ENCODE measurements around the gene CUL4A. TPM values are rescaled to one million over a fixed set of nuclear protein-coding genes. Genes with fewer than 3 reads are reported as not detected.
"Not testable (repeated sequence)": the region's sequence is repeated elsewhere in the genome, so short reads cannot be mapped to it uniquely, and the experiment has no call there.

Gene CUL4A
- total RNA-seq, 1 experiment from 2014 or later, result 145 TPM

GRCh38 chr13:113302986-113303385 is 93.6 kb downstream of the CUL4A start:
- no peak overlapping the region for H3K4me3 ChIP-seq
- no peak overlapping the region for H3K27ac ChIP-seq
- DNase-seq (ENCODE audit: low read depth in 1 of 2, low spot score in 2 of 2), result no peak
- no peaks in the 10 kb centered on the region for H3K9me3 ChIP-seq (replicated peaks)
- H3K4me1 ChIP-seq (replicated peaks), result no peaks in the 10 kb centered on the region
- peaks cover 4% of the 10 kb centered on the region; the same call in 1 of the 2 replicates for H3K36me3 ChIP-seq
- no peaks in the 10 kb centered on the region for H3K27me3 ChIP-seq (replicated peaks)

GRCh38 chr13:113304121-113304520 is 94.7 kb downstream of the CUL4A start:
- Histone ChIP-seq H3K36me3 (peaks cover 4% of the 10 kb centered on the region; the same call in 1 of the 2 replicates), H3K4me1 (replicated peaks) (no peaks in the 10 kb centered on the region), H3K9me3 (replicated peaks) (no peaks in the 10 kb centered on the region), H3K27me3 (replicated peaks) (no peaks in the 10 kb centered on the region), H3K4me3 (no peak overlapping the region), H3K27ac (no peak overlapping the region)
- DNase-seq (ENCODE audit: low read depth in 1 of 2, low spot score in 2 of 2), result no peak

GRCh38 chr13:113305208-113305607 is 95.8 kb downstream of the CUL4A start:
- Histone ChIP-seq H3K9me3 (replicated peaks) (no peaks in the 10 kb centered on the region), H3K36me3 (peaks cover 13% of the 10 kb centered on the region), H3K4me3 (no peak overlapping the region), H3K27ac (no peak overlapping the region), H3K27me3 (replicated peaks) (no peaks in the 10 kb centered on the region), H3K4me1 (replicated peaks) (no peaks in the 10 kb centered on the region)
- DNase-seq (ENCODE audit: low read depth in 1 of 2, low spot score in 2 of 2), result no peak

GRCh38 chr13:113307491-113307890 is 98.1 kb downstream of the CUL4A start:
- DNase-seq (ENCODE audit: low read depth in 1 of 2, low spot score in 2 of 2), result no peak
- Histone ChIP-seq H3K27me3 (replicated peaks) (no peaks in the 10 kb centered on the region), H3K4me1 (replicated peaks) (no peaks in the 10 kb centered on the region), H3K36me3 (peaks cover 18% of the 10 kb centered on the region), H3K4me3 (no peak overlapping the region), H3K27ac (no peak overlapping the region), H3K9me3 (replicated peaks) (no peaks in the 10 kb centered on the region)

GRCh38 chr13:113309473-113309872 is 100.1 kb downstream of the CUL4A start:
- Histone ChIP-seq H3K4me3 (no peak overlapping the region), H3K4me1 (replicated peaks) (no peaks in the 10 kb centered on the region), H3K9me3 (replicated peaks) (no peaks in the 10 kb centered on the region)

GRCh38 chr13:113314112-113314511 is 104.7 kb downstream of the CUL4A start:
- H3K27ac ChIP-seq; H3K9me3 ChIP-seq (replicated peaks); H3K4me3 ChIP-seq; H3K4me1 ChIP-seq (replicated peaks); H3K27me3 ChIP-seq (replicated peaks); DNase-seq (ENCODE audit: low read depth in 1 of 2, low spot score in 2 of 2): not testable (repeated sequence)
- peaks cover 26% of the 10 kb centered on the region for H3K36me3 ChIP-seq

More at GRCh38 chr13:113309473-113309872, 100.1 kb downstream of the CUL4A start:
- peaks cover 22% of the 10 kb centered on the region for H3K36me3 ChIP-seq
- no peak overlapping the region for H3K27ac ChIP-seq
- DNase-seq (ENCODE audit: low read depth in 1 of 2, low spot score in 2 of 2), result no peak
- no peaks in the 10 kb centered on the region for H3K27me3 ChIP-seq (replicated peaks)

GRCh38 chr13:113314895-113315470 is 105.6 kb downstream of the CUL4A start:
- peaks cover 24% of the 10 kb centered on the region for H3K36me3 ChIP-seq
- H3K4me1 ChIP-seq (replicated peaks); DNase-seq (ENCODE audit: low read depth in 1 of 2, low spot score in 2 of 2); H3K27me3 ChIP-seq (replicated peaks); H3K4me3 ChIP-seq; H3K27ac ChIP-seq; H3K9me3 ChIP-seq (replicated peaks): not testable (repeated sequence)

GRCh38 chr13:113315992-113316391 is 106.6 kb downstream of the CUL4A start:
- Histone ChIP-seq H3K27ac (no peak overlapping the region), H3K4me3 (no peak overlapping the region), H3K9me3 (replicated peaks) (no peaks in the 10 kb centered on the region), H3K36me3 (peaks cover 28% of the 10 kb centered on the region), H3K27me3 (replicated peaks) (no peaks in the 10 kb centered on the region), H3K4me1 (replicated peaks) (no peaks in the 10 kb centered on the region)
- DNase-seq (ENCODE audit: low read depth in 1 of 2, low spot score in 2 of 2), result no peak

Other genes with a start within 250 kb of the CUL4A start
- 9.4 and 14.6 TPM in 2 replicates for gene MCF2L, start 240.4 kb upstream of the CUL4A start, total RNA-seq (2014; rRNA removed; shearing (Covaris generic))
- gene F7, start 103.8 kb upstream of the CUL4A start, total RNA-seq (2014; rRNA removed; shearing (Covaris generic)), result not detected in 2 replicates
- 3.9 and 4.8 TPM in 2 replicates for gene F10, start 86.8 kb upstream of the CUL4A start, total RNA-seq (2014; rRNA removed; shearing (Covaris generic))
- not detected in 2 replicates for gene PROZ, start 51.0 kb upstream of the CUL4A start, total RNA-seq (2014; rRNA removed; shearing (Covaris generic))
- gene PCID2, start 944 bp upstream of the CUL4A start, total RNA-seq (2014; rRNA removed; shearing (Covaris generic)), result 108 and 126 TPM in 2 replicates
- 98.3 and 217 TPM in 2 replicates for gene LAMP1, start 87.6 kb downstream of the CUL4A start, total RNA-seq (2014; rRNA removed; shearing (Covaris generic))
- 0.34 and 0.97 TPM in 2 replicates for gene GRTP1, start 154.5 kb downstream of the CUL4A start, total RNA-seq (2014; rRNA removed; shearing (Covaris generic))
- 6.3 and 10.5 TPM in 2 replicates for gene ADPRHL1, start 243.9 kb downstream of the CUL4A start, total RNA-seq (2014; rRNA removed; shearing (Covaris generic))

Measured in SJSA1 (cell line).